ENCODE results near the gene MBLAC1.

MBLAC1 gene, protein sequence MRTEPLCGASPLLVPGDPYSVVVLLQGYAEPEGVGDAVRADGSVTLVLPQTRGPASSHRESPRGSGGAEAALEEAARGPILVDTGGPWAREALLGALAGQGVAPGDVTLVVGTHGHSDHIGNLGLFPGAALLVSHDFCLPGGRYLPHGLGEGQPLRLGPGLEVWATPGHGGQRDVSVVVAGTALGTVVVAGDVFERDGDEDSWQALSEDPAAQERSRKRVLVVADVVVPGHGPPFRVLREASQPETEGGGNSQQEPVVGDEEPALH

DNA sequence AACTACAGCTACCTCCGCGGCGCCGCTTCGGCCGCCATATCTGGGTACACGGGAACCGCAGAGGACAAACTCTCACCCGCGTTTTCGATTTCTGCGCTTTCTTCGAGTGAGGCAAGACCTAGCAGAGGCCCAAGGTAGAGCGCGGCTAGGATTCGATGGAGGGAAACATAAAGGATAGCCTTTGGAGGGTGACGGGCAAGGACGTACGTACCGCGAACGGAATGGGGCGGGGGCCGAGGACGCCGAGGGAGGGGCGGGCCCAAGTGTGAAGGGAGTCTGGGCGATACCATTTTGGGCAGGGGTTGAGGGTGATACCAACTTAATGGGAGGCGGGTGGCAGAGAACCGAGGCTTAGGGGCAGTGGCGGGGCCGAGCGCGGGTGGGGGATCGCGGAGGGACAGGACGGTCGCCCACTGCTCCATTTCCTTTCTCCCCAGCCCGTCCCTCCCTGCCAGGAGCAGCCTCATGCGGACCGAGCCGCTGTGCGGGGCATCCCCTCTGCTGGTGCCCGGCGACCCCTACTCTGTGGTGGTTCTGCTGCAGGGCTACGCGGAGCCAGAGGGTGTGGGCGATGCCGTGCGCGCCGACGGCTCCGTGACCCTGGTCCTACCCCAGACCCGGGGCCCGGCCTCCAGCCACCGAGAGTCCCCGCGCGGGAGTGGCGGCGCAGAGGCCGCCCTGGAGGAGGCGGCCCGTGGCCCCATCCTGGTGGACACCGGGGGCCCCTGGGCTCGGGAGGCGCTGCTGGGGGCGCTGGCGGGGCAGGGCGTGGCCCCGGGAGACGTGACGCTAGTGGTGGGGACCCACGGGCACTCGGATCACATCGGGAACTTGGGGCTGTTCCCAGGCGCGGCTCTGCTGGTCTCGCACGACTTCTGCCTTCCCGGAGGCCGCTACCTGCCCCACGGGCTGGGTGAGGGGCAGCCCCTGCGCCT, at the start of gene MBLAC1:
TSS of gene MBLAC1 (plus strand) at position 37 of the 935 bp plus-strand sequence. CDS start at position 466, 429 bp downstream.
- DNase-seq: peak; percentile 87

DNA sequence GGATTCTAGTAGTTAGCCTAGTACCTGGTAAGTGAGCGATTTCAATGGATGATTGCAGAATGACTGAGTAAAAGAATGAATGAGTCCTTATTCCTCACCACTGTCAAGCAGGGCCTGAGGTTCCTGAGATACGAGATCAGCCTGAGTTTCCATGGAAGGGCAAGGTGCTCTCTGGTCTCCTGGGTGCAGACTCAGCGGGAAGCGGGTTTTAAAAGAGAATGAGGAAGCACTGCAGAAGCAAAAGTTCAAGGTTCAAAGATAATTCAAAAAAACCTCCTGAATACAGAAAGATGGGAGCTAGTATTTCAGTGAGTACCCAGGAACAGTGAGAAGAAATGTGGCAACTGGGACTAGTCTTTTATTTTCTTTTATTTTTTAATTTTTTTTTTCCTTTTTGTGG, 49.6 kb upstream of the MBLAC1 start:
- DNase-seq: no peak

DNA sequence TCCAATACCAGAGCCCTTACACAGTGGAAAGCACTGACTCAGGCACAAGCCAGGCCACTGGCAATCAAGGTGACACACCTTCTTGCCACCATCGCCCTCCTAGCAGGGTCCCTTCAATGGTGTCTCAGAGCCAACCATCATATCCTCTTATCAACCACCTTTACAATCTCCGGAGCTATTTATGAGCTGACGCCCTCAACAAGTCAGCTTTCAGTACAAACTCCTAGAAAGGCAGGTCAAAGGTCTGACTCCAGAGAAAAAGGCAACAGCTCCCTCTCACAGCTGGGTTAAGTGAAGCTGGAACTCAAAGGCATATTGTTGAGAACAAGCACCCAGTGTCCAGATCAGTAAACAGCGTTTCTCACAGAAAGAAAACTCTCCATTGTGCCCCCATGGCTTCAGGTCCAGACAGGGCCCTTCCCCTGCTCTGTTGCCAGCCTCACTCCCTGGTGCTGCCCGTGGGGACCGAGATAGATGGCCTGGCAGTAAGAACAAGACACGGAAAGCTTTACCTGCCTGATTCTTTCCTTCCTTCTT, 47.7 kb upstream of the MBLAC1 start:
- DNase-seq: no peak

DNA sequence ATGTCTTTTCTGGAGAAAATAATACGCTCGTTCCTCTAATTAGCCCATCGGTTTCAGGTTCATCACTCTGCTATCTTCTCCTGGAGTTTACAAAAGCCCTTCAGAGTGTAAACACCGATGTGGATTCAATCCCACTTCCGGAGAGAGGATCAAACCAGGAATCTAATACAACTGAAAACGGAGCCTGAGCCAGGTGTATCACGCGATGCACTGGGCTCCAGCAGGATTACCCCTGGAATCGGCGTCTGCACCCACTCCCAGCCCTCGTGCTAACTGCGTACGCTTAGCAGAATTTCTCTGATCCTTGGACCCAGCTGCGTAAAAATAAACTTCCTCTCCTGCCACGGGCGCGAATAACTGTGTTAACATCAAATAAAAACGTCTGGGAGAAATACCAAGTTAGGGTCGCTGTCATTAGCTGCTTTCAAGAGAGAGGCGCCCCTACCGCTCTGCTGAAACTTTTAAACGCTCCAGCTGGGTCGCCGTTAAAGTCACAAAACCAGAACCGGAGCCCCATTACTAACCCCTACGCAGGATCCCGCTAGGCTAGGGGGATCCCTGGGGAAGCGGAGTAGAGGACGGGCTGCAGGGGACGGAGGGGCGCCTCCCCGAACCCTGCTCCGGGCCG, 45.7 kb upstream of the MBLAC1 start:
- DNase-seq: no peak

DNA sequence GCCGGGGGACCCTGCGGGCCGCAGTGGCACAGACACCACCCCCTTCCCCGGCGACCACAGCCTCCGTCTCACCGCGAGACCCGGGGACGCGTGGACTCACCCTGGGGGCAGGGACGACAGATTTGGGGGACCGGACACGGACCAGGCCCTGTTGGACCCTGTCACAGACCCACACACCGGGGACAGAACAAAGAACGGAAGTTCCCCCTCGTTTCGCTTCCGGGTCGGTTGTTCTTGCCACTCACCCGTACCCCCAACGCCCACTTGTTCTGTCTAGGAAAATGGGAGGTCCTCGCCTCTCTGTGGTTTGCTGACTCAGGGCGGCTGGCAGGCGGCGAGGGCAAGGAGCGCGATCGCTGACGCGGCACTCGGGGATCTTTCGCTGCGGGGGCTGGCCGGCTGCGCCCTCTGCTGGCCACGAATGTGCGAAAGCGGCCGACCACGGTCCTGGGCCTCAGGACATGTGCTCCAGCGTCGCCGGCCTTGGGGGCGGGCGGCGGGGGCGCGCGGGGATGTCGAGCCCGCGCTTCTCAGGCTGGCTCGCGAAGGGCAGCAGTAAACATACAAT, 45.1 kb upstream of the MBLAC1 start, which contains the start of gene ZNF3:
TSS of gene ZNF3 (minus strand) at position 189 of the 568 bp plus-strand sequence. CDS start 4,366 bp downstream, outside the sequence.
- DNase-seq: peak; percentile 89

DNA sequence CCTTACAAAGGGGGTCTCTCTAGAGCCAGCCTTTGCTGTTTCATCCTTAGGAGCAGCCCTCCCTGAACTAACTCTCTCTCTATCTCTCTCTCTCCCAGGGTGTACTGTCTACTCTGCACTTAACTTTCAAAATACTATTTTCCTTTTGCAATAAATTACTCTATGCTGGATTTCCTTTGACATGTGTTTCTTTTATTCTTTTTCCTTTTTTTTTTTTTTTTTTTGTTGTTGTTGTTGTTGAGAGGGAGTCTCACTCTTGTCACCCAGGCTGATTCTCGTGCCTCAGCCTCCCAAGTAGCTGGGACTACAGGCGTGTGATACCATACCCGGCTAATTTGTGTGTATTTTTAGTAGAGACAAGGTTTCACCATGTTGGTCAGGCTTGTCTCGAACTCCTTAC, 43.8 kb upstream of the MBLAC1 start:
- DNase-seq: no peak

DNA sequence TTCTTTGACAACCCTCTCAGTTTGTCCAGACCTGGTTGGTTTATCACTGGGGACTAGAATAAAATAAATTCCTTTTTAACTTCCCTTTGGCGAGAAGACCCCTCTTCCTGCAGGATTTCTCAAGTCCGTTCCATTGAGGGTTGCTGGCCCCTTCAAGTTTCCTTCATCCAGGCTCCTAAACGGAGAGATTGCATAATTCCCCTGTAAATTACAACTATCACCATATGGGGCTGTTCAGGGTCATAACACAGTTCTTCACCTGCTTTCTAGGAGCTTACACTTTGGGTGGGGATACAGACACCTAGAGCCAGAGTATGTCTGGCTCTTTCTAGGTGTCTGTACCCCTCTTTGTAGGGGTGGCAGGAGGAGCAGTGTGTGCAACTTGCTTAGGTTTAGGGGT, 41.3 kb upstream of the MBLAC1 start:
- no peak for DNase-seq

DNA sequence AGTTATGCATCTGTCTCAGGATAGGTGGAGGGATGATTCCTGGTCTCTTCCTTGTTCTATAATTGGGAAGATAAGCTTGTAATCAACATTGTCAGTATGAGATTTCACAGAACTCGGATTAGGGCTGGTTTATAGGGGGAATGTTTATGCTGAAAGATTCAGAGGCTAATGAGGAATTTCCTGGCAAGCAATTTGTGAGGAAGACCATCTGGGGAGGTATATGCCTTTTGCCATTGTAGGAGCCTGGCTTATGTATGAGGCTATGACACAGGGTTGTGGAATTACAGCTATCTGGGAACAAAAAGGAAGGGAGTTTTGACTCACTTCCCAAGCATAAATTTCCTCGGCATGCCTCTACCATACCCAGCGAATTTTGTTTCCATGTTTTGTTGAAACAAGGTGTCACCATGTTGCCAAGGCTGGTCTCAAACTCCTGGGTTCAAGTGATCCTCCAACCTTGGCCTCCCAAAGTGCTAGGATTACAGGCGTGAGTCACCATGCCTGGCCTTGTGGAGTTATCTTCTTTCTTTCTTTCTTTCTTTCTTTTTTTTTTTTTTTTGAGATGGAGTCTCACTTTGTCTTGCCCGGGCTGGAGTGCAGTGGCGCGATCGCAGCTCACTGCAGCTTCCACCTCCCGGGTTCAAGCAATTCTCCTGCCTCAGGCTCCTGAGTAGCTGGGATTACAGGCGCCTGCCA, 39.6 kb upstream of the MBLAC1 start:
- DNase-seq: no peak

DNA sequence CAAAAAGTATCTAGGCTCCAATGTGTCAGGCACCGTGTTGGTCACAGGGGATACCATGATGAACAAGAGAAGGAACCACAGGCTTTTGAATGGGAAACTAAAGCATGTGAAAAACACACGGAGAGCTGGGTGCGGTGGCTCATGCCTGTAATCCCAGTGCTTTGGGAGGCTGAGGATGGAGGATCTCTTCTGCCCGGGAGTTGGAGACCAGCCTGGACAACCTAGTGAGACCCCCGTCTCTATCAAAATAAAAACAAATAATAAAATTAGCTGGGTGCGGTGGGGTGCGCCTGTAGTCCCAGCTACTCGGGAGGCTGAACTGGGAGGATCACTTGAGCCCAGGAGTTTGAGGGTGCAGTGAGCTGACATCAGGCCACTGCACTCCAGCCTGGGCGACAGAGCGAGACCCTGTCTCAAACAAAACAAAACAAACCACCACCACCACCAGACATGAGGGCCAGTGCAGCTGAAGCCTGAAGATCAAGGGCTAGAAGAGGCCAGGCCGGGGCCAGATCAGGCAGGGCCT, 38.6 kb upstream of the MBLAC1 start:
- DNase-seq: no peak

DNA sequence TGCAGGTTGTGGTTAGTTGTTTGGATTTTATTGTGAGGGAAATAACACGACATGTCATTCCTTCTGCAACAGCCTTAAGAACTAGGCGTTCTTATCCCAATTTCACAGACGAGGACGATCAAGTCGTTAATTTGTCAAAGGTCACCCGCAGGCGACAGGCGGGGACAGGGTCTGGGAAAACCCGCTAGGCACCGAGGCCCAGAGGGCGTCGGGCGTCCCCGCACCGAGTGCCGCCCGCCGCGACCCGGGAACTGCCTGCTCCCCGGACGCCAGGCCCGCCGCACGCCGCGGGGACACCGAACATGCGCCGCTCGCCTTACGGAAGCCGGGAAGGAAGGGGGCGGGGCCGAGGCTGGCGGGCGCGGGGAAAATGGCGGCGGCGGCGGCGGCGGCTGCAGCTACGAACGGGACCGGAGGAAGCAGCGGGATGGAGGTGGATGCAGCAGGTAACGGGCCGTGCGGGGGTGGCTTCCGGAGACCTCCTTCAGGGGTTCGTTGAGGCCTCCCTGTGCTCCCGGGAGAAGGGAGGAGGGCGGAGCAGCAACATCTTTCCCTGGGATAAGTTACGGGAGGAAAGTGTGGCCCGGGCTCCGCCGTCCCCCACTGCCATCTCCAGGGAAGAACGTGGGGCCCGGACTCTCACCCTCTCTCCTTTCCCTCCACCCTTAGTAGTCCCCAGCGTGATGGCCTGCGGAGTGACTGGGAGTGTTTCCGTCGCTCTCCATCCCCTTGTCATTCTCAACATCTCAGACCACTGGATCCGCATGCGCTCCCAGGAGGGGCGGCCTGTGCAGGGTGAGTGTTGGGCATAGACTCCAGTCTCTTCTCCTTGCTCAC, 37.9 kb upstream of the MBLAC1 start, which contains the start of gene COPS6:
TSS of gene COPS6 (plus strand) at position 349 of the 837 bp plus-strand sequence. CDS start at position 371, 22 bp downstream.
- no peak for DNase-seq

DNA sequence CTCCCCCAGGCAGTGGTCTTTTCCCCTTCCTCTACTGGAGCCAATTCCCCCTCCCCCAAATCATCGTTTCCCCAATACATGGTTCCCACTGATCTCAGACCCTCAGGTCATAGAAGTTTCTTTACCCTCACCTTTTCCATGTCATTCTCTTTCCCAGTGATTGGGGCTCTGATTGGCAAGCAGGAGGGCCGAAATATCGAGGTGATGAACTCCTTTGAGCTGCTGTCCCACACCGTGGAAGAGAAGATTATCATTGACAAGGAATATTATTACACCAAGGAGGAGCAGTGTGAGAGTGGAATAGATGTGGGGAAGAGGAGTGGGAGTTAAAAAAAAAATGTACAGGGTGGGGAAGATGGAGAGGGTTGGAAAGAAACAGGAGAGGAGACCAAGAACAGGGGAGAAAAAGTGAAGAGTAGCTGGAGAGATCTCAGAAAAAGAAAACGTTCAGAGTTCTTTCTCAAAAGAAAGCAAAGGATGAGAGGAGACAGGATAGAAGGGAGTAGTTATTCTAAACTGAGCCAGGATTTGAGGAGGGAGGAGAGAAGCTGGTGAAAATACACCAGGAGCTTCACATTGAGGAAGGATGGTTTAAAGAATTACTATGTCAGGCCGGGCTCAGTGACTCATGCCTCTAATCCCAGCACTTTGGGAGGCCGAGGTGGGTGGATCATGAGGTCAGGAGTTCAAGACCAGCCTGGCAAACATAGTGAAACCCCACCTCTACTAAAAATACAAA, 37.1 kb upstream of the MBLAC1 start:
- no peak for DNase-seq

DNA sequence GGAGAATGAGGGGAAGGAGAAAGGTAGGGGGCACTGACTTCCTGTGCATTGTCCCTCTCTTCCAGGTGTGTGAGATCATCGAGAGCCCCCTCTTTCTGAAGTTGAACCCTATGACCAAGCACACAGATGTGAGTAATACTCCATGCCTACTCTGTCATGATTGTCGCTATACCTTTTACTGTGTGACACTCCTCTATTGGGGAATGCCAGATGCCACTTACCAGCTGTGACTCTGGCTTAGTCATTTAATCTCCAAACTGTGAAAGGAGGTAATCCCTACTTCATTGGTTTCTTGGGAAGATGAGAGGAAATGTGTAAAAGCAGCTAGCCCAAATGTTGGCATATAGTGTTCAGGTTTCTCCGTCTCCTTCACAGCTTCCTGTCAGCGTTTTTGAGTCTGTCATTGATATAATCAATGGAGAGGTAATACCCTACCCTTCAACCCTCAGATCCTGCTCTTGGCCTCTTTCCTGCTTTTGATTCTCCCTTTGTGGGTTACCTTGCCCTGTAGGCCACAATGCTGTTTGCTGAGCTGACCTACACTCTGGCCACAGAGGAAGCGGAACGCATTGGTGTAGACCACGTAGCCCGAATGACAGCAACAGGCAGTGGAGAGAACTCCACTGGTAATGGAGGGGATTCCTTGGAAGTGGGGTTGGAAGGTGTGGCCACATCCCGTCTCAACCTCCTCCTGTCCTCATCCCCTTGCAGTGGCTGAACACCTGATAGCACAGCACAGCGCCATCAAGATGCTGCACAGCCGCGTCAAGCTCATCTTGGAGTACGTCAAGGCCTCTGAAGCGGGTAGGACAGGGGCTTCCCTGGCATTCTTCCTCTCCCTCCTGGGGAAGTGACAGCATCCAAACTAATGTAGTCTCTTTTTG, 36.0 kb upstream of the MBLAC1 start:
- DNase-seq: no peak

DNA sequence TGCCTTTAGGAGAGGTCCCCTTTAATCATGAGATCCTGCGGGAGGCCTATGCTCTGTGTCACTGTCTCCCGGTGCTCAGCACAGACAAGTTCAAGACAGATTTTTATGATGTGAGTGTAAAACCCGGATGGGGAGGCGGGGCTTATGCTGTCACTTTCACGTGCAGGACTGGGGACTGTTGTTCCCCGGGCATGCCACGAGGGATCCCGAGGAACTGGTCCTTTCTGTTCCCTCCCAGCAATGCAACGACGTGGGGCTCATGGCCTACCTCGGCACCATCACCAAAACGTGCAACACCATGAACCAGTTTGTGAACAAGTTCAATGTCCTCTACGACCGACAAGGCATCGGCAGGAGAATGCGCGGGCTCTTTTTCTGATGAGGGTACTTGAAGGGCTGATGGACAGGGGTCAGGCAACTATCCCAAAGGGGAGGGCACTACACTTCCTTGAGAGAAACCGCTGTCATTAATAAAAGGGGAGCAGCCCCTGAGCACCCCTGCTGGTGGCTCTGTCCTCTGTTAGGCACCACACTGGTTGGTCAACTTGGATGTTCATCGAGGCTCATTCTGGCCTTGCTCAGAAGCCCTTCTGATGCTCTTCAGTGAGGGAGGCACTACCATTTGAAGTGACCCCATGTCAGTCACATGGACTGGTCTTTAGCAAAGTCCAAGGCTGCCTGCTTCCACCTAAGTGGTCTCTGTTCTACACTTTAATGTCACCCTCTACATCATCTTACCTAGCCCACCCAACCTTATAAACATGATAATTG, 35.2 kb upstream of the MBLAC1 start:
- no peak for DNase-seq

DNA sequence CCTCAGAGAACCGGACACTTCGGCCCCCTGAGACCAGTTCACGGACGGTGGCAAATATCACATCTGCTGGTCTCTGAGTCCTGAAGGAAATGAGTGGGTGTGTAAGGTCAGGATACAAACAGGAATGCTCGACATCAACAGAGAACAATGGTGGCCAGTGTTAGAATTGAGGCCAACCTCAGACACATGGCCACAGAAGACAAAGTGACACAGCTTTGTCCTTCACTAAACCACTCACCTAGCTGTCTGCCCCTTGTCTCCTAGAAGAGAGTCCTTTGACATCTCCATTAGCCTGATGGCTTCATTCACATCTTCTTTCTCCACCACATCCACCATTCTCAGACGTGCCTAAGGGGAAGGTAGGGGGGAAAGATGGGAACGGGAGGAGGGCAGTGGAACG, 33.7 kb upstream of the MBLAC1 start:
- DNase-seq: no peak

DNA sequence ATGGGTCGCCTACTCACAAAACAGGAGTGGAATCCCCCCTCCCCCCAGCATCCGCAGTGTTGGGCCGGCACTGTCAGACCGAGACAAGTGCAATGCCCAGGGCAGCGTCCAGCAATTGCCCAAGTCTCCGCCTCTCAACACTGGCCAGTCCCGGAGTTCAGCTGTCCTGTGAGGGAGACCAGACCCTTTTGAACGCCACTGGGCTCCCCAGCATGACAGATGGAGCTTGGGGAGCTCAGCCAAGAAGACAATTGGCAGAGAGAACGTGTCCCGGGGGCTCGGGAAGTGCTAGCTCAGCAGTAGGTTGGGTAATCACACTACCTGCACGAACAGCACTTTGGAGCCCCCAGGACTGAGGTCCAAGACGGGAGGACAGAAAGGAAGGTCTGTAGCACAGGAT, 33.3 kb upstream of the MBLAC1 start:
- DNase-seq: no peak

DNA sequence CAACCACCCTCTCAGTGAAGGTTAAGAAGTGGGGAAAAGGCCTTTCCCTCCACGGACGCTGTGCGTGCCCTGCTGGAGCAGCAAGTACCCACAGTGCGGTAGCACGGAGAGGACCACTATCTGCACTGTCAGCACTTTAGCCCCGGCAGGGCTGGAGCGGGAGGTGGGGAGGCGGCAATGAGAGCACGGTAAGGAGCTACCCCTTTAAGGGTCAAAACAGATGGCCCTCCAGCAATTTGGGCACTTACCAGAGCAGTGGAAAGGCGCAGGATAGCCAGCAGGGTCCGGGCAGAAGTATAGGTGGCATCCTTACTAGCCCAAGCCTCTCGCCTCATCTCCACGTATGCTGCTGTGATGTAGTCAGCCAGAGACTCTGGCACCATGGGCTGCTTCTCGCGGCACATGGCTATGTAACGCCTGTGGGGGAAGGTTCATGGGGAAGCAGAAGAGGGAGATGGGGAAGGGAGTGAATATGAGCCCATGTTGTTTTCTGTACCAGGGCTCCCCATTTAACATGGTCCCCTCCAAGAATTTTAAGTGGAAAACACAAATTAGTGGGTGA, 32.8 kb upstream of the MBLAC1 start:
- no peak for DNase-seq

DNA sequence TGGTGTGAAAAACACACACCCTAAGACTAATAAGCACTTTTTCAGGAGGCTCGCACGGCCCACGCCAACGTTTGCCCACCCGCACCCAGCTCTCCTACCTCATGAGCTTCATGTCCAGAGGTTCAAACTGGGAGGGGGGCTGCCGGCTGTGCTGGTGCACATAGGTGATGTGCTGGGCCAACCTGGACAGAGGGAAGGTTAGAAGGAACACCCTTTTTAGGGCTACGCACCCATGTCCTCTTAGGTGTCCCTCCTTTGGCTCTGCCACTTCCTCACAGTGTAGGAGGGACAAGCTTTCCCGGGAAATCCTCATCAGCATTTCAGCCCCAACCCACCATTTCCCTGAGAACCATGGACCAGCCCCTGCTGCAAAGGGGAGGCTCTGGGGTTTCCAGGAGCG, 31.5 kb upstream of the MBLAC1 start:
- no peak for DNase-seq

DNA sequence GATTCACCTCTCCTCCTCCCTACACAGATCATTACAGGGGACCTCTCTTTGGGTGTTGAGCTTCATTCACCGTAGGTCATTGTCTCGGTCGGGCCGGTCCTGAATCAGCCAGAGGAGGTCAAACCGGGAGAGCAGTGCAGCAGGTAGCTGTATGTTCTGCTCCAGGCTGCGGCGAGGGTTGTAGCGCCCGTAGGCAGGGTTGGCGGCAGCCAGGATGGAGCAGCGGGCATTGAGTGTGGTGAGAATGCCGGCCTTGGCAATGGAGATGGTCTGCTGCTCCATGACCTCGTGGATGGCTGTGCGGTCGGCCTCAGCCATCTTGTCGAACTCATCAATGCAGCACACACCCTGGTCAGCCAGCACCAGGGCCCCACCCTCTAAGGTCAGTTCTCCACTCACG, 31.1 kb upstream of the MBLAC1 start:
- DNase-seq: no peak

All from NCI-H1417 treated with DMSO at 0.1 percent for 48 hours (cell line).